ENCODE results near the gene SHLD2.
A peak's percentile ranks its signal among the peaks of the same experiment; 100 is the strongest.
"Not testable (repeated sequence)": the region's sequence is repeated elsewhere in the genome, so short reads cannot be mapped to it uniquely, and the experiment has no call there.

Gene SHLD2

GRCh38 chr10:87094373-87095235, at the start of gene SHLD2, which contains the start of gene GLUD1:
SHLD2 (plus strand) TSS chr10:87095206; CDS start chr10:87151355, 56,149 bp downstream.
GLUD1 (minus strand) TSS chr10:87094843; CDS start chr10:87094769, 74 bp downstream.
- DNase-seq: peak; percentile 97

GRCh38 chr10:87045434-87045938, 49.5 kb upstream of the SHLD2 start:
- no peak for DNase-seq

- DNase-seq: no peak
These were observed 41.9 kb upstream of the SHLD2 start for GRCh38 chr10:87053111-87053510.

- DNase-seq: no peak
These were observed 41.3 kb upstream of the SHLD2 start for GRCh38 chr10:87053577-87054181.

- DNase-seq: no peak
These were observed 40.4 kb upstream of the SHLD2 start for GRCh38 chr10:87054373-87055295.

- no peak for DNase-seq
These were observed 36.8 kb upstream of the SHLD2 start for GRCh38 chr10:87058171-87058570.

- no peak for DNase-seq
These were observed 35.6 kb upstream of the SHLD2 start for GRCh38 chr10:87059401-87059800.

GRCh38 chr10:87060280-87060928, 34.6 kb upstream of the SHLD2 start:
- DNase-seq: no peak

GRCh38 chr10:87064651-87065050, 30.4 kb upstream of the SHLD2 start:
- no peak for DNase-seq

GRCh38 chr10:87066178-87066577, 28.8 kb upstream of the SHLD2 start:
- DNase-seq: no peak

- DNase-seq: no peak
These were observed 28.1 kb upstream of the SHLD2 start for GRCh38 chr10:87066865-87067264.

- DNase-seq: no peak
These were observed 26.7 kb upstream of the SHLD2 start for GRCh38 chr10:87068281-87068680.

- no peak for DNase-seq
These were observed 22.6 kb upstream of the SHLD2 start for GRCh38 chr10:87072449-87072848.

GRCh38 chr10:87076421-87076820, 18.6 kb upstream of the SHLD2 start:
- not testable (repeated sequence) for DNase-seq

GRCh38 chr10:87079106-87079836, 15.7 kb upstream of the SHLD2 start:
- DNase-seq: no peak

- not testable (repeated sequence) for DNase-seq
These were observed 14.4 kb upstream of the SHLD2 start for GRCh38 chr10:87080621-87081020.

- DNase-seq: not testable (repeated sequence)
These were observed 13.4 kb upstream of the SHLD2 start for GRCh38 chr10:87081574-87081973.

- not testable (repeated sequence) for DNase-seq
These were observed 12.8 kb upstream of the SHLD2 start for GRCh38 chr10:87082219-87082618.

GRCh38 chr10:87083576-87084290, 11.3 kb upstream of the SHLD2 start:
- not testable (repeated sequence) for DNase-seq

GRCh38 chr10:87084291-87084782, 10.7 kb upstream of the SHLD2 start:
- not testable (repeated sequence) for DNase-seq

GRCh38 chr10:87085537-87085936, 9.5 kb upstream of the SHLD2 start:
- no peak for DNase-seq

All from islet precursor cell (in vitro differentiated cells).